ENCODE results near the gene SEPTIN6. TPM values are rescaled to one million over a fixed set of nuclear protein-coding genes. Genes with fewer than 3 reads are reported as not detected.
"Not testable (repeated sequence)": the region's sequence is repeated elsewhere in the genome, so short reads cannot be mapped to it uniquely, and the experiment has no call there.

SEPTIN6 gene
- polyA plus RNA-seq, 12 donors: 22.0 to 54.1 (median 35.0) TPM; not detected in 1

DNA sequence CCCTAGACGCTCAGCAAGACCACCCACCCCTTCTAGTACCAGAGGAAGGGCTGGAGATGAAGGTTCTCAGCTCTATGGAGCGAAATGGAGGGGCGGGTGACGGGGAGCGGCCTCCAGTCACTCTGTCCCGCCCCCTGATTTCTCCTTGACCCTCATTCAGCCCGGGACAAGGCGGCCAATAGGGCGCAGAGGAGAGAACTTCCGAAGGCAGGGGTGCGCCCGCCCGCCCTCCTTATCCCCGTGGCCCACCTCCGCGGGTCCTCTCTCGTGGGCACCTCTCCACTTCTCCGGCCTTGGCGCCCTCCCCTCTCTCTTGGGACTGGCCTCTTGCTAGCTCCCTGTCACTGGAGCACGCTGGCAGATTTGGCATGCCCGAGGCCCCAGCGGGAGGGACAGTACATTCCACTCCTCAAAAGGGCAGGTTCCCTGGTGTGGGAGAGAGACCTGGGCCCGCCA, 1.1 kb upstream of the SEPTIN6 start:
- DNase-seq: no peak

DNA sequence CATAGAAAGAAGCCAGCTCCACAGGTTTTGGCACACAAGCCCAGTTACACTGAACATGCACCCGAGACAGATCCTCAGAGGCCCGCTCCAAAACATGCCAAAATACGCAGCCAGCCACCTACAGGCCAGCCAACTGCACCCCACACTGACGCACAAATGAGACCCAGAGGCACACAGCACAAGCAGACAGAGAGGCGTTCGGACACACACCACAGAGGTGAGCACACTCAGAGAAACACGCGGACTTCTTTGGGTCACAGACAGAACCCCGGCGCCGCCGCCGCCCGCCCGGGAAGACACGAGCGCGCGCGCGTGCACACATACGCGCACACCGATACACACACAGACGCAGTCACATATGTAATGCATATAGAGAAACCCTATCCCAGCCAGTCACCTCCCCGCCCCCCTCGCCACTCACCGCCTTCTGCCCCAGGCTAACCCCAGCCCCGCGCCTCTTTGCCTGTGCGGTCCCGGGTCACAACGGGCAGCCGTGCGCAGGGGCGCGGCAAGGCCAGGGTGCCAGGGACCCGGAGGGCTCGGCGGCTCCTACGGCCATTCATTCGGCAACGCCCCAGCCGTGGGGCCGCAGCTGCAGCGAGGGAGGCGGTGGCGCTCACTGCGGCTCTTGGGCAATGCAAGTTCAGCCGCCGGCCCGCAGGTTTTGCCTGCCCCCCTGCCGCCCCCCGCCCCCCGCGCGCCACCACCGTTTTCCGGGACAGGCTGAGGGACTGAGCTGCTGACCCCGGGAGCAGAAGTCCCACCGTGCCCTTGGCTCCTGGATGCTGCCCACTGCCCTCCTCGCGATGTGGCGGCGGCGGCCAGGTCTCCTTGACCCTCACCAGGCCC, 553 bp downstream of the SEPTIN6 start:
- DNase-seq: no peak

GRCh38 chrX:119690921-119691716, 1.8 kb downstream of the SEPTIN6 start:
- DNase-seq: no peak

DNA sequence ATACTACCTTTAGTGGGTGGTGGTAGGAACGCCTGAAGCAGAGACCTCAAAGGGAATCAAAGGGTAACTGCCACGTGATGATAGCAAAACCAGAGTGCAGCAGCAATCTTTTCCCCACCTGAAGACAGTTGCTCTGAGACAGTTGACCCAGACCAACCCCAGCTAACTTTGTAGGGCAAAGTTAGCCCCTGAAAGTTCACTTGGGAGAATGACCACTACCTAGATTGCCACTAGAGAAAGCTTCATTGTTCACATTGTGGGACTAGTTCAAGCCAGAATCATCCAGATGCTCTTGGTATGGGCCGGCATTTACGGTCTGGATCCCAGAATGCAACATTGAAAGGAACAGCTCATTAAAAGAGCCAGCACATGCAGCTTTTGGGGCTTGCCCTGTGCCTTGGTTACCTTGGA, 4.1 kb downstream of the SEPTIN6 start:
- no peak for DNase-seq

DNA sequence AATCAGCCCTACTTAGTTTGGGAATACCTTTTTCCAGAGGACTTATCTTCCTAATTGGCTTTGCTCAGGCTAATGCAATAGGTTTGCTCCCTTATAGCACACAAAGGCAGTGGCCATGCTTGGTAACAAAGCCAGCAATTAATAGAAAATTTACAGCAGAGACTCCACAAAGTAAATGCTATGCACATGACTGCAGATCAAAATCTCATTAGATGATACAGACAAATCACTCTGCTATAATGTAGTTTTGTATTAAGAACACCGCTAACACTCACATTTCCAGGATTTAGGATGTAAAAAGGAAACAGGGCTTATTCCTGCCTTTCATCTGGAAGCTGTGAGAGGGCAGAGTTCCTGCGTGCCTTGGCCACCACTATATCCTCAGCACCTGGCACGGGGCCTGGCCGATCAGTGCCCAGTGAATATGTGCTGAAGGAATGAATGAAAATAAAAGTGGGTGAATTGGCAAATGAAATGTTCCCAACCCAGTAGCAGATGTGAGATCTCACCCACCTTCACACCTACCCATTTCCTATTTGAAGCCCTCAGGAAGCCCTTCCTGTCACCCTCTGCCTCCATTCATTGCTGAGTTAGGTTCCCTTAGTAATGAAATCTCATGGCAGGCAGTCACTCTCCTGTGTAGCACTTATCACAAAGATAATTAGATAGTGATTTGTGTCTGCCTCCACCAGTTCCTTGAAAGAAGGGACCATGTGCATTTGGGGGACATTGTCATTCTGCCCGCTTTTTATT, 5.1 kb downstream of the SEPTIN6 start:
- DNase-seq: no peak

- no peak for DNase-seq
These were observed 6.8 kb downstream of the SEPTIN6 start for GRCh38 chrX:119686087-119686691.

- DNase-seq: no peak
These were observed 7.5 kb downstream of the SEPTIN6 start for GRCh38 chrX:119685225-119686066.

- no peak for DNase-seq
These were observed 8.1 kb downstream of the SEPTIN6 start for GRCh38 chrX:119684916-119685224.

DNA sequence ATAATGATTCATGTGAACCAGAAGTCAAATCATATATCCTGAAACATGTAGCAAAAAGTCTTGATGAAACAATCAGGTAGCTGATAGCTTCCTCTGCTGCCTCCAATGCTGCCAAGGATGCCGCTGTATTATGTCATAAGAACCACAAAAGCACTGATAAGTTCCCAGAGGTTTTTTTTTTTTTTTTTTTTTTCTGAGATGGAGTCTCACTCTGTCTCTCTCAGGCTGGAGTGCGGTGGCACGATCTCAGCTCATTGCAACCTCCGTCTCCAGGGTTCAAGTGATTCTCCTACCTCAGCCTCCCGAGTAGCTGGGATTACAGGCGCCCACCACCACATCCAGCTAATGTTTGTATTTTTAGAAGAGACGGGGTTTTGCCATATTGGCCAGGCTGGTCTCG, 8.7 kb downstream of the SEPTIN6 start:
- DNase-seq: not testable (repeated sequence)

DNA sequence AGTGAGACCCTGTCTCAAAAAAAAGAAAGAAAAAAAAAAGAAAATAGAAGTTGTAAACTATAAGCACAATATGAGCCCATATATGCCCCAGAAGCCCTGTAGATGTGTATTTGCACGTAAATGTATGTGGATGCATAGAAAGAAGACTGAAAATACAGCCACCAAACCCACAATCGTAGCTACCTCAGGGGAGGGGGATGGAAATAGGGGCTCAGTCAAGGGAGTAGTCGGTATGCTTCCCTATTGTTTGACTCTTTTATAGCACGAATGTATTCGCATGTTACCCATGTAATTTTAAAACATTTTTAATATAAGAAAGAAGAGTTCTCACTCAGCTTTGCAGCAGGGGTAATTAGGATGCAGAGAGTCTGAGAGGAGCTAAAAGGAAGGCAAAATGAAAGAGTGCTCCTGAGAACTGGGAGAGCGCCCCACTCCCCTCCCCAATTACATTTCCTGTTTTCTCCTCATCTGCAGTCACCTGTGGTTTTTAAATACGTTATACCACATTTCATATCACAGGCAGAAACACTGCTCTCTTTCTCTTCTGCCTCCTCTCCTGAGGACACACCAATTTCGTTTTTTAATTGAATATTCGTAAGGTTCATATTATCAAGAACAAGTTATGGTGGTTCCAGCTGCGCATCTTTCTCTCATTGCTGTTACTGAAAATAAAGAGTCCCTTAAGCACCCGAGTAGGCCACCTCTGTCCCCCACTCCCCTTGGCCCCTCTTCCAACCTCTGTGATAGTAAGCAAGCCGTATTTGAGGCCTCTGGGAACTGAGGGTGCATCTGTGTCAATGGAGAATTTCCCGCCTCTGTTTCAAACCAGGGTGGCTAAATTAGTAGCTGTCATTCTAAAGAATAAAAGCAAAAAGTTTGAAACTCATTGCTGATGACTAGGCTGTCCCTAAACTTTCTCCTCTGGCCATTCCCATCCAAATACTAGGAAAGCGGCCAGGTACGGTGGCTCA, 10.7 kb downstream of the SEPTIN6 start:
- DNase-seq: no peak

GRCh38 chrX:119677654-119677981, 15.3 kb downstream of the SEPTIN6 start:
- no peak for DNase-seq

- DNase-seq: no peak
These were observed 15.9 kb downstream of the SEPTIN6 start for GRCh38 chrX:119676949-119677653.

DNA sequence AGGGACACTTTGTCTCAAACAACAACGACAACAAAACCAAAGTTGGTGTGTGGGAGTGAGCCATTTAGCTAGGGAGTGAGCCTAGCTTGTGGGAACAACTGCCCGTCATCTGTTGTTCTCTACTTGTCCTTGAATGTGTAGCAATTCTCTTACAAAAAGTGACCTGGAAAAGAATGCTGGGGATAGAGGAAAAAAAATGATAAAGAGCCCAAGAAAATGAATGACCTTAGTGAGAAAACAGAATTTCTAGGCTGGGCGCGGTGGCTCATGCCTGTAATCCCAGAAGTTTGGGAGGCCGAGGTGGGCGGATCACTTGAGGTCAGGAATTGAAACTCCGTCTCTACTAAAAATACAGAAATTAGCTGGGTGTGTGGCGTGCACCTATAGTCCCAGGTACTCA, 19.6 kb downstream of the SEPTIN6 start:
- no peak for DNase-seq

GRCh38 chrX:119672426-119672825, 20.5 kb downstream of the SEPTIN6 start:
- DNase-seq: no peak

DNA sequence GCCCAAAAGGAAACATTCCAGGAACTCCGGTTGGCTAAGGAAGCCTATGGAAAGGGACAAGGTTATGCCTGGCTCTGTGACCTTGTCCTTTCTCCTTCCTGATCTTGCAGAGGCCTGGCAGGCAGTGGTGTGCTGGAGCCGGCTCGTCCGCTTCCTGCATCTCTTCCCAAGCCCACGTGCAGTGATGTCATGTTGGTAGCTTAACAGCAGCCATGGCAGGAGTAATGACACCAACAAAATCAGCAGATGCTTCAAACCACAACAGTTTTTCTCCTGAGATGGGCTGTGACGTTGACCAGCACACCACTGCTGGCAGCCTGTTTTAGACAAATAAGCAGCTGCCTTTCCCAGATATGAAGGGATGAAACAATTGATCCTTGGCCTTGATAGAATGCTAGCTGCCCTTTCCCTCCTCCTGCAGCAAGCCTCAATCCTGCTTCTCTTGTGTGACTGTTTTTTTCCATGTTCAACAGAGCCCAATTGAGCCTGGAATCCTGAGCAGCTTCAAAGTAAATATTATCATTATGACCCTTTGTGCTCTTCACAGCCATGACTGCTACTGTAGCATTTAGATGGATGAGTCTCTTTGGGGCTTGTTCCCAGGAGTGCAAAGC, 23.4 kb downstream of the SEPTIN6 start:
- no peak for DNase-seq

DNA sequence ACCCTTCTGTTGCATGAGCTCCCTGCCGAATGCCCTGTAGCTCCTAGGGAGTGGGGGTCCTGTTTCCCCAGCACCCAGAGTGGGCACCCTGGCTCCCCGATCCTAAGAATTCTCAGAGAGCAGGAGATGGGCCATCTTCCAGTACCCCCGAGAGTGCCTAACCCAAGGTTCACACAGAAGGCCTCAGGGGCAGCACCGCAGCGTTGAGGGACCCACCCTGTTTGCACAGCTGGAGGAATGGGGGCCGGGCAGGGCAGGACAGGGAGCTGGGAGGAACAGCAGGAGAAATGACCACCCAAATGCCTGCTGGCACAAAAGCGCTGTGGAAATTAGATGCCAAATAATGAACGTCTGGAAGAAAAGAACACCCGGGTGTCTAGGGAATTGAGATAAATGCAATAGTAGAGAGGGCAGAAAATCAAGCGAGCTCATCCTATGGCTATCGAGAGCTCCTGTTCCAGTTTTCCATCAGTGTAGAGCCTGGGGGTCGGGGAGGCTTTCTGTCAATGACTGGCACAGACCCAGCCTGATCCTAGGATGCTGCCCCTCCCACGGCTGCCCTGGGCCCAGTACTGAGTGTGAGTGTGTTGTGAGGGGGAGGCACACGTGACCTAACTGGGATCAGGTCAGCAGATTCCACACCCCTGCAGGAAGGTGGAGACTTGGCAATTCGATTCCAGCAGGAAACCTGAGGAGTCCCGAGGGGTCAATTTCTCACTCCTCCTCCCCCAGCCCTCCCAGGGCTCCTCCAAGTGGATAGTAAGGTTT, 25.7 kb downstream of the SEPTIN6 start:
- DNase-seq: no peak

DNA sequence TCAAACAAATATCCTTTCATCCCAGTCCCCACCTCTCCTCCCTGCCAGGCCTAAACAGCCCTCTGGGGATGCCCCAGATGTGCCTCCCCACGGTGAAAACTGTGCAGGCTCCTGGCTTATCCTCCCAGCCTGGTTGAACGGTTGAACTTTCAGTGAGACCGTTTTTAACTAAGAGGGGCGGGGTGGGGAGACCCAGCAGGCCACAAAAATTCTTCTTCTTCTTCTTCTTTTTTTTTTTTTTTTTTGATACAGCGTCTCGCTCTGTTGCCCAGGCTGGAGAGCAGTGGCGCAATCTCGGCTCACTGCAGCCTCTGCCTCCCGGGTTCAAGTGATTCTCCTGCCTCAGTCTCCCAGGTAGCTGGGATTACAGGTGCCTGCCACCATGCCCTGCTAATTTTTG, 28.1 kb downstream of the SEPTIN6 start:
- not testable (repeated sequence) for DNase-seq

- DNase-seq: no peak
These were observed 31.5 kb downstream of the SEPTIN6 start for GRCh38 chrX:119661486-119661885.
